Activated T-helper 1 cell treated with anti-CD3 and anti-CD28 coated beads, Interleukin-12 subunit alpha, Interleukin-12 subunit beta, Interleukin-2, Interleukin-4 antibody, amounts not matched to agents 30 ng/mL and 10 ng/mL and 1 ng/mL, durations not matched to agents 14 hours and 24 hours and 36 hours (primary cell): ENCODE results near the gene DYNC2LI1. TPM values are rescaled to one million over a fixed set of nuclear protein-coding genes. Genes with fewer than 3 reads are reported as not detected.

Experiments used
- DNase-seq: peaks from one replicate; pipeline ENCODE4 v3.0.0; 2021; ENCODE audit warnings: low spot score
- H3K27ac Mint-ChIP-seq: one replicate; pipeline ENCODE4 v1.8.0; 2021; ENCODE audit warnings: mild to moderate bottlenecking, mixed read lengths
- H3K27me3 Mint-ChIP-seq: one replicate; pipeline ENCODE4 v1.8.0; 2022; ENCODE audit warnings: mild to moderate bottlenecking, moderate library complexity, mixed read lengths; ENCODE audit not compliant: insufficient read depth
- H3K36me3 Mint-ChIP-seq: one replicate; pipeline ENCODE4 v1.8.0; 2021; ENCODE audit warnings: low read depth, mixed read lengths
- H3K4me1 Mint-ChIP-seq: one replicate; pipeline ENCODE4 v1.8.0; 2021; ENCODE audit warnings: low read depth, mixed read lengths
- H3K4me3 Mint-ChIP-seq: one replicate; pipeline ENCODE4 v1.8.0; 2021; ENCODE audit warnings: mild to moderate bottlenecking, moderate library complexity, mixed read lengths
- H3K9me3 Mint-ChIP-seq: one replicate; pipeline ENCODE4 v1.8.0; 2021; ENCODE audit warnings: mixed read lengths
- intact Hi-C: fragments of 100-400 bp; cut with micrococcal nuclease; formaldehyde crosslinking; loops from one replicate; pipeline ENCODE4 v1.15.1; 2024
- total RNA-seq: library from RNA; stranded (reverse); gene quantifications from 2 replicates; pipeline ENCODE4 v1.2.3, GENCODE V29; 2022

DYNC2LI1 gene
- total RNA-seq, 1 donor from 2014 or later: 6.2 TPM

DNA sequence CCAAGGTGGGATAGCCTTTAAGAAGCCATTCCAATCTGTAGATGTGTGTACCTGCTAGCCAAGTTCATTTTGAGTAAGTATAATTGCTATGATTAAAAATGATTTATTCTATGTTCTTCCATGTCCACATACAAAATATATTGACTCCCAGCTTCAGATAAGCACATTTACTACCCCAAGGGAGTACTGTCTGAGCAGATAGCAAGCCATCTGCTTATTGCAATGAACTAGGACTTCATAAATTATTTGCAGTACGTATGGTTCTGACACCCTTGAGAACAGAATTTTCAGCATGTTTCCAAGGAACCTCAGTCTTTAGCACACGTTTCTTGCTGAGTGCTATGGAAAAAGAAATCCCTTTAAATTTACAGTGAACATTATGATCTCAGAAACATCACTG is 36.6 kb downstream of the DYNC2LI1 start:
- Mint-ChIP-seq H3K27me3 (no peaks in the 10 kb centered on the region), H3K9me3 (no peaks in the 10 kb centered on the region), H3K36me3 (no peaks in the 10 kb centered on the region), H3K4me3 (no peak overlapping the region), H3K27ac (no peak overlapping the region), H3K4me1 (no peaks in the 10 kb centered on the region)
- intact Hi-C loops: no loop called here
- DNase-seq: no peak

DNA sequence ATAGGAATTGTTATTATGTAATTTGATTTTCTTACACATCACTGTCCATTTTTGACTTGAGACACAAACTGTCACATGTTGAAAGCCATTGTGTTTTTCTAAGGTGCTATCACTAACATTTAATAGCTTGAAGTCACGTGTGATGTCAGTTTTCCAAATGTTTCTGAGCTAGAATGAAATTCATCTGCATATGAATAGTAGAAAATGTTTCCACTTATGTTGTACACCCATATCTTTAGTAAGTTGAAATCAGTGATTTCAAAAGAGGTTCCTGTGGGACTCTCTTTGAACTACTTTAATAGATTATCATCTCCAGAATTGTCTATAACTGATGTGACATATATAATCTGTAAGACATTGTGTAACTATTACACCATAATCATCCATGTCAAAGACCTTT is 37.0 kb downstream of the DYNC2LI1 start:
- no peaks in the 10 kb centered on the region for H3K36me3 Mint-ChIP-seq

DNA sequence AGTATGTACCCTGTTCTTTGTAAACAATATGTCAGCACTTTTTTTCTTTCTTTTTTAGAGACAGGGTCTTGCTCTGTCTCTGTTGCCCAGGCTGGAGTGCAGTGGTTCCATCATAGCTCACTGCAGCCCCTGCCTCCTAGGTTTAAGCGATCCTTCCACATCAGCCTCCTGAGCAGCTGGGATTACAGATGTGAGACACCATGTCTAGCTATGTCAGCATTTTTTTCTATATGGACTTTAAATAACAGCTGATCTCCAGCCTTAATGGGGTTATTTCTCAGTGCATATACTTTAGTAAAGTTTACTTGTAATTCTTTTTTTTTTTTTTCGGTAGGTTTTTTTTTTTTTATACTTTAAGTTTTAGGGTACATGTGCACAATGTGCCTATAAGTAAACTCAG is 38.2 kb downstream of the DYNC2LI1 start:
- H3K4me3 Mint-ChIP-seq: no peak overlapping the region
- H3K9me3 Mint-ChIP-seq: no peaks in the 10 kb centered on the region
- H3K27me3 Mint-ChIP-seq: no peaks in the 10 kb centered on the region
- no peak for DNase-seq
- intact Hi-C loops: no loop called here
- no peak overlapping the region for H3K27ac Mint-ChIP-seq
- no peaks in the 10 kb centered on the region for H3K36me3 Mint-ChIP-seq
- no peaks in the 10 kb centered on the region for H3K4me1 Mint-ChIP-seq

More for the DNA sequence above, 37.0 kb downstream of the DYNC2LI1 start:
- Mint-ChIP-seq H3K4me1 (no peaks in the 10 kb centered on the region), H3K9me3 (no peaks in the 10 kb centered on the region), H3K27ac (no peak overlapping the region), H3K4me3 (no peak overlapping the region), H3K27me3 (no peaks in the 10 kb centered on the region)
- no peak for DNase-seq
- intact Hi-C loops: no loop called here

DNA sequence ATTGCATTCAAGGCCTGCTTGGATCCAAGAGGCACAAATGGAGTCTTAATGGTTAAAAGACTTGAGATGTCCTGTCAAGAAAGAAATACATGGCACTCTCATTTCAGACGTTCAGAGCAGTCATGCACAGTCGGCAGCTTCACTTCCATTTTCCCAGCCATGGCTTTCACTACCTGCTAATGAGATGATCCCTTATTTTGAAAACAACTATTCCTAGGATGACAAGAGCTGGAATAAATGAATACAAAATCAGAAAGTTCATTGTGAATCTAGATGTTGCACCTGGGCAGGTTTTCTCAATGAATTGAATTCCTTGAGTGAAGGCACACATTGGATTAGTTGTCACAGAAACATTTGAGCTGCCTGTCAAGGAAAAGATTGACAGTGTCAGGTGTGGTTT is 39.1 kb downstream of the DYNC2LI1 start:
- no peaks in the 10 kb centered on the region for H3K36me3 Mint-ChIP-seq
- H3K27ac Mint-ChIP-seq: no peak overlapping the region
- H3K9me3 Mint-ChIP-seq: no peaks in the 10 kb centered on the region
- intact Hi-C loops: no loop called here
- no peak for DNase-seq
- H3K4me3 Mint-ChIP-seq: no peak overlapping the region
- H3K27me3 Mint-ChIP-seq: no peaks in the 10 kb centered on the region
- no peaks in the 10 kb centered on the region for H3K4me1 Mint-ChIP-seq

- H3K36me3 Mint-ChIP-seq: no peaks in the 10 kb centered on the region
- H3K9me3 Mint-ChIP-seq: no peaks in the 10 kb centered on the region
- no peak overlapping the region for H3K4me3 Mint-ChIP-seq
- no peak overlapping the region for H3K27ac Mint-ChIP-seq
- intact Hi-C loops: no loop called here
- H3K4me1 Mint-ChIP-seq: no peaks in the 10 kb centered on the region
- no peaks in the 10 kb centered on the region for H3K27me3 Mint-ChIP-seq
- DNase-seq: no peak
Observed at GRCh38 chr2:43814711-43815110, 40.9 kb downstream of the DYNC2LI1 start.

GRCh38 chr2:43818761-43819160 is 44.9 kb downstream of the DYNC2LI1 start:
- Mint-ChIP-seq H3K4me1 (no peaks in the 10 kb centered on the region), H3K27ac (no peak overlapping the region), H3K4me3 (no peak overlapping the region), H3K9me3 (no peaks in the 10 kb centered on the region), H3K27me3 (peaks cover 8% of the 10 kb centered on the region), H3K36me3 (no peaks in the 10 kb centered on the region)
- DNase-seq: no peak
- intact Hi-C loops: no loop called here

DNA sequence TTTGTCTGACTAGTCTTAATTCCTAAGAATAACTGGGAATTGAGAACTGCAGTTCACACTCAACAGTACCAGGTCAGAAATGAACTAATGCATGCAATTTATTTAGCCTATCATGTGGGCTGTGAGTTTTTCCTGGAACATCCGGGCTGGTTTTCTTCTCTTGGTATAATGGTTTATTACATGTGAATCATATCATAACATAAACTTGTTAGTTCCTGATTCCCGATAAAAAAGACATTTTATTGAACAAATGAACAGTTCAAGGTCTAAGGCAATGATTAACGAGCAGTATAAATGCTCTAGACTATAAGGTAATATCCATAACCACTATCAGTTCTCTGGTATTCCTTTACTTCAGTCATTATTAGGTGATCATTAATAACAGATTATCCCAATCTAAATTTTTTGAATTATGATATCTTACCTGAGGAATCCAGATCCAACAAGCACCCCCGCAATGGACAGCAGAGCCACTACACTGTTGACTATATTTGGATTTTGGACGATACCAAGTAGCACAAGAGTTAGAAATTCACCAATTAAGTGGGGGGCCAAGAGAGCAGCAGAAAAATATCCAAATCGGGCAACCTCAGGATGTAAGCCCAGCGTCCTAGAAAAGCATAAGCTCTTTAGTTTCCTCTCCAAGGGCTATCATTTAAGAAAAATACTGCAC is 45.8 kb downstream of the DYNC2LI1 start:
- DNase-seq: no peak
- intact Hi-C loops: no loop called here
- no peak overlapping the region for H3K27ac Mint-ChIP-seq
- peaks cover 8% of the 10 kb centered on the region for H3K27me3 Mint-ChIP-seq
- no peaks in the 10 kb centered on the region for H3K4me1 Mint-ChIP-seq
- H3K9me3 Mint-ChIP-seq: no peaks in the 10 kb centered on the region
- no peaks in the 10 kb centered on the region for H3K36me3 Mint-ChIP-seq
- H3K4me3 Mint-ChIP-seq: no peak overlapping the region

DNA sequence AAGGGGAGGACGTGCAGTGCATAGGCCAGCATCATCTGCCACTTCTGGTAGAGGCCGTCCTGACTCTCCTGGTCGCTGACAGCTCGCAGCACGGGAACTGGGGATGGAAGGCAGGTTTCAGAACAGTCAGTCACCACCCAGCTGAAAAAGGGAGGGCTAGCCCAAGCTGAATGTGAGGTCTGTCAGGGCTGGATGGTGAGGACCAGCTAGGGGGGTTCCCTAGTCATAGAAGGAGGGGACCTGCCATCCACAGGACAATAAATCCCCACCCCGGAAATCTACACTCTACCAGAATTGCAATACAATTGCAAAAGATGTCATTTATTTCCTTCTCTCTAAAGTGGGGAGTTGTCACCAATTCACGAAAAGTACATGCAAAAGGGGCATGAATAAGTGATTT is 49.0 kb downstream of the DYNC2LI1 start:
- Mint-ChIP-seq H3K36me3 (no peaks in the 10 kb centered on the region), H3K27ac (no peak overlapping the region), H3K9me3 (no peaks in the 10 kb centered on the region), H3K4me3 (no peak overlapping the region), H3K27me3 (peaks cover 8% of the 10 kb centered on the region), H3K4me1 (no peaks in the 10 kb centered on the region)
- no peak for DNase-seq
- intact Hi-C loops: no loop called here

GRCh38 chr2:43823751-43824150 is 49.9 kb downstream of the DYNC2LI1 start:
- DNase-seq: no peak
- H3K36me3 Mint-ChIP-seq: no peaks in the 10 kb centered on the region
- intact Hi-C loops: no loop called here
- no peak overlapping the region for H3K4me3 Mint-ChIP-seq
- H3K27me3 Mint-ChIP-seq: peaks cover 10% of the 10 kb centered on the region
- no peak overlapping the region for H3K27ac Mint-ChIP-seq
- H3K9me3 Mint-ChIP-seq: no peaks in the 10 kb centered on the region
- no peaks in the 10 kb centered on the region for H3K4me1 Mint-ChIP-seq

DNA sequence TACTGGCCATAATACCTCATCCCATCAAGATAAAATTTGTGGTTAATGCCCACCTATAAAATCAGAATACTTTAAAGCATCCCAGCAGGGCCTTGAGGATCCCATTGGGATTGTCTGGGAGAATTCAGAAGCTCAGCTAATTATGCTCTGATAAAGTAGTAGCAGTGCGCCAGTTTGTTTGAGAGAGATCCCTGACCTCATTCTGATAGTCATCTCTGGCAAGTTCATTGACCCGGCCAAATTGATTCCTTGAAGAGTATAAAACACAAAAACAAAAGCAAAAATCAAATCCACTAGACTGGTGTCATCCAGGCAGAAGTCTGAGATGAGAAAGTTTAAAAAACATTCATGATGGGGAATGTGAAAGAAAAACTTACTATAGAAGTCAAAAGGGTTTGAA is 50.7 kb downstream of the DYNC2LI1 start:
- H3K4me3 Mint-ChIP-seq: no peak overlapping the region
- no peak overlapping the region for H3K27ac Mint-ChIP-seq
- H3K36me3 Mint-ChIP-seq: no peaks in the 10 kb centered on the region
- H3K9me3 Mint-ChIP-seq: no peaks in the 10 kb centered on the region
- H3K27me3 Mint-ChIP-seq: peaks cover 10% of the 10 kb centered on the region
- intact Hi-C loops: no loop called here
- no peaks in the 10 kb centered on the region for H3K4me1 Mint-ChIP-seq
- no peak for DNase-seq

DNA sequence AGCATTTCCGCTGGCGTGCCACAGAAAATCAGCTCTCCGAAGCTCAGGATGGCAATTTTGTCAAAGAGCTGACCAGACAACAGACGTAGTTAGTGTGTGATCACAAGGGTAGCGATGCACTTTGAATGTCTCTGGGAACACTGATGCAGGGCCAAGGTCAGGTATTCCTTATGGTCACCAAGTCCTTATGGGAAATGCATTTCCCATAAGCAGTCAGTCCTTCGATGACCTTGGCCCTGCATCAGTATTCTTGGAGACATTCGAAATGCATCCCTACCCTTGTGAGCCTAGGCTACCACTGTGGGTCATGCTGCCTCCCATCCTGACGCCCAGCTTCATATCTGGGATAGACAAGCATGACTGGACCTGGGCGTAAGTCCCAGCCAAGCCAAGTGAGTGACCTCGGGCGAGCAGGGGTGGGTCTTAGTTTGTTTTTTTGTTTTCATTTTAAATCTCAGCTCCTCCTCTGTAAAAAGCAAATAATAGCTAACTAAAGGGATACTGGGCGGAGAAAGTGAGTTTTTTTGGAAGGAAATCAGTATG is 51.2 kb downstream of the DYNC2LI1 start:
- Mint-ChIP-seq H3K27me3 (peaks cover 11% of the 10 kb centered on the region), H3K36me3 (no peaks in the 10 kb centered on the region), H3K4me3 (no peak overlapping the region), H3K27ac (no peak overlapping the region), H3K9me3 (no peaks in the 10 kb centered on the region), H3K4me1 (no peaks in the 10 kb centered on the region)
- no peak for DNase-seq
- intact Hi-C loops: no loop called here

DNA sequence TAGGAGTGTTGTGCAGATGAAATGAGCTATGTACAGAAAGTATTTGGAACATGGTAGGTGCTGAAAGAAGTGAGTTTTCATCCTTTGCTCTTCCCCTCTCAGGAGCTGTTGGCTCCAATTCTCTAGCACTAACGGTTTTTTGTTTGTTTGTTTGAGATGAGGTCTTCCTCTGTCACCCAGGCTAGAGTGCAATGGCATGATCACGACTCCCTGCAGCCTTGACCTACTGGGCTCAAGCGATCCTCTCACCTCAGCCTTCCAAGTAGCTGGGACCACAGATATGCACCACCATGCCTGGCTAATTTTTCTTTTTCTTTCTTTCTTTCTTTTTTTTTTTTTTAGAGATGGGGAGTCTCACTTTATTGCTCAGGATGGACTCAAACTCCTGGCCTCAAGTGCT is 52.0 kb downstream of the DYNC2LI1 start:
- H3K27me3 Mint-ChIP-seq: peaks cover 16% of the 10 kb centered on the region
- H3K9me3 Mint-ChIP-seq: no peaks in the 10 kb centered on the region

GRCh38 chr2:43826305-43827250 is 52.7 kb downstream of the DYNC2LI1 start:
- no peaks in the 10 kb centered on the region for H3K4me1 Mint-ChIP-seq
- H3K4me3 Mint-ChIP-seq: no peak overlapping the region
- peaks cover 19% of the 10 kb centered on the region for H3K27me3 Mint-ChIP-seq
- DNase-seq: no peak
- H3K27ac Mint-ChIP-seq: no peak overlapping the region
- H3K36me3 Mint-ChIP-seq: no peaks in the 10 kb centered on the region
- intact Hi-C loops: no loop called here
- H3K9me3 Mint-ChIP-seq: no peaks in the 10 kb centered on the region

More for the DNA sequence above, 52.0 kb downstream of the DYNC2LI1 start:
- no peak for DNase-seq
- no peak overlapping the region for H3K27ac Mint-ChIP-seq
- no peaks in the 10 kb centered on the region for H3K4me1 Mint-ChIP-seq
- H3K4me3 Mint-ChIP-seq: no peak overlapping the region
- intact Hi-C loops: no loop called here
- H3K36me3 Mint-ChIP-seq: no peaks in the 10 kb centered on the region
